GM21529 (cell line): ENCODE data around the gene GADL1.

Experiments used
- ATAC-seq: cut with Tn5 transposase; IDR thresholded peaks from one replicate; pipeline ENCODE4 v1.9.1; 2021; ENCODE audit not compliant: unreplicated experiment

Gene GADL1

GRCh38 chr3:30813734-30814133, 80.7 kb downstream of the GADL1 start:
- no peak for ATAC-seq

GRCh38 chr3:30811151-30811795, 83.2 kb downstream of the GADL1 start:
- ATAC-seq = no peak

- no peak for ATAC-seq
Measured at GRCh38 chr3:30810625-30811024, 83.8 kb downstream of the GADL1 start.

- no peak for ATAC-seq
Measured at GRCh38 chr3:30805695-30806094, 88.8 kb downstream of the GADL1 start.

GRCh38 chr3:30804984-30805383, 89.5 kb downstream of the GADL1 start:
- ATAC-seq = no peak

- no peak for ATAC-seq
Measured at GRCh38 chr3:30795176-30795575, 99.3 kb downstream of the GADL1 start.

GRCh38 chr3:30793740-30794139, 100.7 kb downstream of the GADL1 start:
- ATAC-seq = no peak

- no peak for ATAC-seq
Measured at GRCh38 chr3:30790150-30790549, 104.3 kb downstream of the GADL1 start.

- no peak for ATAC-seq
Measured at GRCh38 chr3:30786365-30786764, 108.1 kb downstream of the GADL1 start.

GRCh38 chr3:30779686-30780287, 114.7 kb downstream of the GADL1 start:
- ATAC-seq = no peak

- ATAC-seq = no peak
Measured at GRCh38 chr3:30778933-30779332, 115.5 kb downstream of the GADL1 start.

GRCh38 chr3:30777426-30778113, 116.9 kb downstream of the GADL1 start:
- no peak for ATAC-seq

GRCh38 chr3:30776186-30776815, 118.2 kb downstream of the GADL1 start:
- no peak for ATAC-seq

- ATAC-seq = no peak
Measured at GRCh38 chr3:30775040-30775439, 119.4 kb downstream of the GADL1 start.

- no peak for ATAC-seq
Measured at GRCh38 chr3:30774062-30774461, 120.4 kb downstream of the GADL1 start.

GRCh38 chr3:30770387-30770786, 124.1 kb downstream of the GADL1 start:
- no peak for ATAC-seq

GRCh38 chr3:30768703-30769550, 125.5 kb downstream of the GADL1 start:
- no peak for ATAC-seq

- no peak for ATAC-seq
Measured at GRCh38 chr3:30768046-30768445, 126.4 kb downstream of the GADL1 start.

GRCh38 chr3:30766522-30766921, 127.9 kb downstream of the GADL1 start:
- ATAC-seq = no peak

- no peak for ATAC-seq
Measured at GRCh38 chr3:30764891-30765290, 129.6 kb downstream of the GADL1 start.

GRCh38 chr3:30764281-30764680, 130.2 kb downstream of the GADL1 start:
- no peak for ATAC-seq
